Measurements from ENCODE around the gene VANGL2. TPM values are rescaled to one million over a fixed set of nuclear protein-coding genes. Genes with fewer than 3 reads are reported as not detected.

VANGL2 gene
- total RNA-seq, 1 experiment from 2014 or later = not detected

GRCh38 chr1:160397651-160398050 lies 2.7 kb upstream of the VANGL2 start:
- Histone ChIP-seq H3K27me3 (peaks cover 13% of the 10 kb centered on the region), H3K36me3 (no peaks in the 10 kb centered on the region), H3K9me3 (no peaks in the 10 kb centered on the region)

GRCh38 chr1:160398823-160399222 lies 1.5 kb upstream of the VANGL2 start:
- Histone ChIP-seq H3K27me3 (peaks cover 13% of the 10 kb centered on the region), H3K36me3 (no peaks in the 10 kb centered on the region)
- no peak for DNase-seq

More at GRCh38 chr1:160397651-160398050, 2.7 kb upstream of the VANGL2 start:
- DNase-seq = no peak
- H3K4me3 ChIP-seq = no peak overlapping the region

GRCh38 chr1:160399544-160400222 lies 681 bp upstream of the VANGL2 start:
- no peaks in the 10 kb centered on the region for H3K36me3 ChIP-seq
- peaks cover 13% of the 10 kb centered on the region for H3K27me3 ChIP-seq
- peak overlapping the region; percentile 48 for H3K4me3 ChIP-seq
- no peaks in the 10 kb centered on the region for H3K9me3 ChIP-seq
- no peak for DNase-seq

More at GRCh38 chr1:160398823-160399222, 1.5 kb upstream of the VANGL2 start:
- H3K4me3 ChIP-seq = no peak overlapping the region
- no peaks in the 10 kb centered on the region for H3K9me3 ChIP-seq

- H3K9me3 ChIP-seq = no peaks in the 10 kb centered on the region
- DNase-seq = no peak
- no peaks in the 10 kb centered on the region for H3K36me3 ChIP-seq
- peaks cover 11% of the 10 kb centered on the region for H3K27me3 ChIP-seq
- H3K4me3 ChIP-seq = peak overlapping the region; percentile 48
Measured at GRCh38 chr1:160400646-160401486, 502 bp downstream of the VANGL2 start.

GRCh38 chr1:160401487-160401805 lies 1.1 kb downstream of the VANGL2 start:
- Histone ChIP-seq H3K27me3 (peaks cover 11% of the 10 kb centered on the region), H3K36me3 (no peaks in the 10 kb centered on the region), H3K9me3 (no peaks in the 10 kb centered on the region), H3K4me3 (no peak overlapping the region; the same call in 1 of the 2 replicates)
- DNase-seq = no peak

GRCh38 chr1:160402001-160402795 lies 1.8 kb downstream of the VANGL2 start:
- Histone ChIP-seq H3K9me3 (no peaks in the 10 kb centered on the region), H3K36me3 (no peaks in the 10 kb centered on the region), H3K4me3 (no peak overlapping the region), H3K27me3 (peaks cover 11% of the 10 kb centered on the region)
- DNase-seq = no peak

- no peak for DNase-seq
- no peaks in the 10 kb centered on the region for H3K9me3 ChIP-seq
- H3K4me3 ChIP-seq = no peak overlapping the region
- no peaks in the 10 kb centered on the region for H3K36me3 ChIP-seq
- H3K27me3 ChIP-seq = peaks cover 11% of the 10 kb centered on the region
Measured at GRCh38 chr1:160403244-160403643, 2.9 kb downstream of the VANGL2 start.

- H3K36me3 ChIP-seq = no peaks in the 10 kb centered on the region
- DNase-seq = no peak
- no peaks in the 10 kb centered on the region for H3K9me3 ChIP-seq
- peaks cover 11% of the 10 kb centered on the region for H3K27me3 ChIP-seq
- no peak overlapping the region for H3K4me3 ChIP-seq
Measured at GRCh38 chr1:160404094-160404493, 3.7 kb downstream of the VANGL2 start.

GRCh38 chr1:160405331-160405877 lies 5.0 kb downstream of the VANGL2 start:
- Histone ChIP-seq H3K4me3 (no peak overlapping the region), H3K9me3 (no peaks in the 10 kb centered on the region)

GRCh38 chr1:160406131-160406968 lies 6.0 kb downstream of the VANGL2 start:
- Histone ChIP-seq H3K9me3 (no peaks in the 10 kb centered on the region), H3K27me3 (peaks cover 2% of the 10 kb centered on the region; the same call in 1 of the 2 replicates), H3K36me3 (no peaks in the 10 kb centered on the region), H3K4me3 (no peak overlapping the region)
- no peak for DNase-seq

More at GRCh38 chr1:160405331-160405877, 5.0 kb downstream of the VANGL2 start:
- Histone ChIP-seq H3K36me3 (no peaks in the 10 kb centered on the region), H3K27me3 (peaks cover 11% of the 10 kb centered on the region)
- DNase-seq = no peak

GRCh38 chr1:160407839-160408801 lies 7.8 kb downstream of the VANGL2 start:
- Histone ChIP-seq H3K9me3 (no peaks in the 10 kb centered on the region), H3K27me3 (no peaks in the 10 kb centered on the region), H3K36me3 (no peaks in the 10 kb centered on the region), H3K4me3 (no peak overlapping the region)
- peak; percentile 45 for DNase-seq

- no peak for DNase-seq
- Histone ChIP-seq H3K27me3 (no peaks in the 10 kb centered on the region), H3K36me3 (no peaks in the 10 kb centered on the region), H3K4me3 (no peak overlapping the region), H3K9me3 (no peaks in the 10 kb centered on the region)
Measured at GRCh38 chr1:160408864-160409263, 8.5 kb downstream of the VANGL2 start.

- DNase-seq = no peak
- H3K36me3 ChIP-seq = no peaks in the 10 kb centered on the region
- no peak overlapping the region for H3K4me3 ChIP-seq
- H3K9me3 ChIP-seq = no peaks in the 10 kb centered on the region
- H3K27me3 ChIP-seq = no peaks in the 10 kb centered on the region
Measured at GRCh38 chr1:160409486-160409885, 9.1 kb downstream of the VANGL2 start.

GRCh38 chr1:160410406-160411005 lies 10.1 kb downstream of the VANGL2 start:
- no peaks in the 10 kb centered on the region for H3K9me3 ChIP-seq
- H3K27me3 ChIP-seq = no peaks in the 10 kb centered on the region
- H3K36me3 ChIP-seq = no peaks in the 10 kb centered on the region
- DNase-seq = no peak
- no peak overlapping the region for H3K4me3 ChIP-seq
